ENCODE results near the gene PPP1R27.

DNA sequence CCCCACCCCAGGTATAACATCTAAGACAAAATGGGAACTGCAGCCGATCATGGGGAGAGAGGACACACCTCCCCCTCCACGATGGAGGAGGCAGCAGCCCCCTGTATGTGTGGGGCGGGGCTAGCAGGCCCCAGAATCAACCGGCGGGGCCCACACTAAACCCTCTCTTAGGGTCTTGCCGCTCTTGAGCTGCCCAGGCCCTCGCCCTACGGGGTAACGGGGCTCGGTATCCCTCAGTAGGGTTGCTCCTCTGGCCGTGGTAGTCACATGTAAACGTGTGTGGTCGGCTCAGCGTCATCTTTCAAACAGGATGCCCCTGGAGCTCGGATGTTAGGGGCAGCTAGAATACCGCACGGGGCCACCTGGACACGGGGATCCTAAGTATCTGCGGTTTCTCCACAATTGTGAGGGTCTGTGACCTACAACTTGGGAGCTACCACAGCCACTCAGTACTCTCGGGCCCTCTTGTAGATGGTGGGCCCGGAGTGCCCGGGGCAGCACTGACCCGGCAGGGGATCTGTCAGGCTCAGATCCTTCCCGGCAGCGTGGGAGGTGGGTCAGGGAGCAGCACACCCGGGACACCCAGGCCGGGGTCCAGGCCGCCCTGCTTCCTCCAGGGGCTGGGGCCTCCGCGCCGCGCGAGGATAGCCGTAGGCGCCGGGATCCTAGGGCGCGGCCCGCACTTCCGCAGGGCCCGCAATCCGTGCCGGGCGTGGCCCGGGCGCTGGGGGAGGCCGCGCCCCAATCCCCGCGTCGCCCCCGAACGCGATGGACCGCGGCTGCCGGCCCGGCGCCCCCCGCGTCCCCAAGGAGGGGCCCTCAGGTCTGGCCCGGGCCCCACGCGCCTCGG lies 35.5 kb upstream of the PPP1R27 start:
- no peak for TF ChIP-seq POLR2A (IDR thresholded peaks at IDR 0.05)
- TF ChIP-seq CTCF (IDR thresholded peaks at IDR 0.05), result no peak
- TF ChIP-seq POLR2AphosphoS5 (IDR thresholded peaks at IDR 0.05; ENCODE audit: insufficient read depth in 1 of 2, low read depth in 1 of 2), result peak in 1 of 2 donors; percentile 62

Data from vagina (tissue), 2 donors.